Natural killer cell (primary cell): Measurements from ENCODE around the gene ATL1. TPM values are rescaled to one million over a fixed set of nuclear protein-coding genes. Genes with fewer than 3 reads are reported as not detected.

Source experiments
- ATAC-seq, 3 donors: fragments of 150-1000 bp in 2 of 3; fragments of 200-7000 bp in 1 of 3; cut with Tn5 transposase; 1 replicate in 1 of 3; 2 replicates in 2 of 3; pipeline ENCODE4 v1.10.0; 2021; ENCODE audit warnings: mild to moderate bottlenecking in 2 of 3, moderate library complexity in 2 of 3
- DNase-seq, 2 donors: peaks; one replicate each; pipeline versions ENCODE4 v3.0.0 to v3.0.0-alpha.2; 2013 to 2021; ENCODE audit warnings: mixed read lengths in 1 of 2
- H3K27ac ChIP-seq: one replicate; pipeline ENCODE4 v1.5.1; 2013; ENCODE audit warnings: mild to moderate bottlenecking, low read length
- H3K27me3 ChIP-seq: one replicate; pipeline ENCODE4 v1.6.1; 2013; ENCODE audit warnings: low read length; ENCODE audit not compliant: control insufficient read depth, insufficient read depth
- H3K36me3 ChIP-seq: one replicate; pipeline ENCODE4 v1.6.1; 2013; ENCODE audit warnings: low read length; ENCODE audit not compliant: control insufficient read depth, insufficient read depth
- H3K4me1 ChIP-seq: one replicate; pipeline ENCODE4 v1.6.1; 2013; ENCODE audit warnings: low read length; ENCODE audit not compliant: control insufficient read depth, insufficient read depth
- H3K4me3 ChIP-seq: one replicate; pipeline ENCODE4 v1.5.1; 2013; ENCODE audit warnings: low read length
- H3K9me3 ChIP-seq: one replicate; pipeline ENCODE4 v1.6.1; 2013; ENCODE audit warnings: low read length; ENCODE audit not compliant: control insufficient read depth, insufficient read depth
- H3K27ac Mint-ChIP-seq, 2 donors: one replicate each; pipeline ENCODE4 v1.8.0; 2022; ENCODE audit warnings: mild to moderate bottlenecking in 2 of 2, mixed read lengths in 2 of 2, moderate library complexity in 1 of 2
- H3K27me3 Mint-ChIP-seq, 2 donors: one replicate each; pipeline ENCODE4 v1.8.0; 2022; ENCODE audit warnings: low read depth in 2 of 2, mixed read lengths in 2 of 2
- H3K36me3 Mint-ChIP-seq: one replicate; pipeline ENCODE4 v1.8.0; 2022; ENCODE audit warnings: mixed read lengths
- H3K4me1 Mint-ChIP-seq, 2 donors: one replicate each; pipeline ENCODE4 v1.8.0; 2022; ENCODE audit warnings: mixed read lengths in 2 of 2
- H3K4me3 Mint-ChIP-seq: one replicate; pipeline ENCODE4 v1.8.0; 2022; ENCODE audit warnings: mild to moderate bottlenecking, moderate library complexity, mixed read lengths
- H3K9me3 Mint-ChIP-seq, 2 donors: one replicate each; pipeline ENCODE4 v1.8.0; 2022; ENCODE audit warnings: mixed read lengths in 2 of 2
- CTCF ChIP-seq: fragments of 200-600 bp; IDR thresholded peaks from one replicate; pipeline ENCODE4 v1.8.0; 2022; ENCODE audit warnings: antibody characterized with exemption
- WGBS: methylation state at CpG from one replicate; pipeline ENCODE4 v1.1.7; 2013; ENCODE audit warnings: missing lambda C conversion rate; ENCODE audit not compliant: insufficient coverage; 5-methylcytosine and 5-hydroxymethylcytosine counted together
- intact Hi-C: fragments of 100-400 bp; cut with micrococcal nuclease; formaldehyde crosslinking; loops from one replicate; pipeline ENCODE4 v1.14.2; 2022
- total RNA-seq, 4 donors: library from RNA; stranded (reverse); fragments of 120-200 nt in 1 of 4; gene quantifications; one replicate each; pipeline versions ENCODE4 v1.2.3 to v1.2.4, GENCODE V29; 2013 to 2022

The ATL1 gene
- total RNA-seq, 3 donors from 2014 or later (not counting 1 experiment from before 2014, with no cell fraction given) = 1.6 to 3.8 (median 2.4) TPM

- H3K27ac Mint-ChIP-seq = peak overlapping the region in 1 of 2 donors; percentile 3
- peaks cover 69 to 70% of the 10 kb centered on the region in 2 donors for H3K4me1 Mint-ChIP-seq
Observed at GRCh38 chr14:50528000-50528399, 31.9 kb upstream of the ATL1 start.

GRCh38 chr14:50529288-50530179, 30.4 kb upstream of the ATL1 start:
- Histone ChIP-seq H3K9me3 (no peaks in the 10 kb centered on the region), H3K27ac (no peak overlapping the region), H3K4me1 (peaks cover 7% of the 10 kb centered on the region), H3K4me3 (no peak overlapping the region), H3K27me3 (no peaks in the 10 kb centered on the region), H3K36me3 (peaks cover 3% of the 10 kb centered on the region)
- ATAC-seq = no peak
- Mint-ChIP-seq H3K4me1 (peaks cover 60 to 61% of the 10 kb centered on the region in 2 donors), H3K27me3 (no peaks in the 10 kb centered on the region), H3K9me3 (no peaks in the 10 kb centered on the region), H3K36me3 (no peaks in the 10 kb centered on the region), H3K4me3 (peak overlapping the region; percentile 94), H3K27ac (peak overlapping the region; percentile 66 to 82)
- intact Hi-C loops = loop anchor here (5.0 kb wide), 2 partner anchors 187 to 662 kb away; no protein-coding TSS in a partner anchor
- DNase-seq = no peak
- WGBS = 61% methylated on average over 4 of the region's 6 CpGs
- no peak for TF ChIP-seq CTCF

More at GRCh38 chr14:50528000-50528399, 31.9 kb upstream of the ATL1 start:
- ATAC-seq (no peak), DNase-seq (no peak)
- no CpG with 5 or more reads among the region's 1 CpG for WGBS
- no peak for TF ChIP-seq CTCF
- peaks cover 3% of the 10 kb centered on the region for H3K36me3 ChIP-seq
- no peak overlapping the region for H3K4me3 Mint-ChIP-seq
- intact Hi-C loops = no loop called here
- no peaks in the 10 kb centered on the region for H3K9me3 Mint-ChIP-seq
- H3K36me3 Mint-ChIP-seq = no peaks in the 10 kb centered on the region
- H3K27me3 Mint-ChIP-seq = no peaks in the 10 kb centered on the region
- no peaks in the 10 kb centered on the region for H3K27me3 ChIP-seq
- H3K27ac ChIP-seq = no peak overlapping the region
- H3K9me3 ChIP-seq = no peaks in the 10 kb centered on the region
- peaks cover 5% of the 10 kb centered on the region for H3K4me1 ChIP-seq
- no peak overlapping the region for H3K4me3 ChIP-seq

- Histone ChIP-seq H3K4me3 (no peak overlapping the region), H3K9me3 (no peaks in the 10 kb centered on the region), H3K4me1 (peaks cover 7% of the 10 kb centered on the region), H3K27me3 (no peaks in the 10 kb centered on the region), H3K36me3 (peaks cover 3% of the 10 kb centered on the region), H3K27ac (no peak overlapping the region)
- H3K36me3 Mint-ChIP-seq = no peaks in the 10 kb centered on the region
- no peak for TF ChIP-seq CTCF
- H3K9me3 Mint-ChIP-seq = no peaks in the 10 kb centered on the region
- H3K4me3 Mint-ChIP-seq = peak overlapping the region; percentile 94
- peak overlapping the region; percentile 66 to 82 for H3K27ac Mint-ChIP-seq
- intact Hi-C loops = loop anchor here (5.0 kb wide), 2 partner anchors 188 to 663 kb away; no protein-coding TSS in a partner anchor
- no peaks in the 10 kb centered on the region for H3K27me3 Mint-ChIP-seq
- ATAC-seq (no peak), DNase-seq (no peak)
- peaks cover 52 to 53% of the 10 kb centered on the region in 2 donors for H3K4me1 Mint-ChIP-seq
- WGBS = no CpG with 5 or more reads among the region's 1 CpG
Observed at GRCh38 chr14:50530358-50530757, 29.6 kb upstream of the ATL1 start.
